C4-2B (cell line): ENCODE measurements around the gene PNPLA7.

Experiments used
- ZFX ChIP-seq: fragments of 450-650 bp; IDR thresholded peaks from 2 replicates; pipeline ENCODE4 v1.6.1; 2017
- TF ChIP-seq, protein P1 (sequence below): fragments of 450-650 bp; conservative IDR thresholded peaks from 2 replicates; pipeline ENCODE4 v1.5.1; 2017; ENCODE audit warnings: mild to moderate bottlenecking

DNA sequence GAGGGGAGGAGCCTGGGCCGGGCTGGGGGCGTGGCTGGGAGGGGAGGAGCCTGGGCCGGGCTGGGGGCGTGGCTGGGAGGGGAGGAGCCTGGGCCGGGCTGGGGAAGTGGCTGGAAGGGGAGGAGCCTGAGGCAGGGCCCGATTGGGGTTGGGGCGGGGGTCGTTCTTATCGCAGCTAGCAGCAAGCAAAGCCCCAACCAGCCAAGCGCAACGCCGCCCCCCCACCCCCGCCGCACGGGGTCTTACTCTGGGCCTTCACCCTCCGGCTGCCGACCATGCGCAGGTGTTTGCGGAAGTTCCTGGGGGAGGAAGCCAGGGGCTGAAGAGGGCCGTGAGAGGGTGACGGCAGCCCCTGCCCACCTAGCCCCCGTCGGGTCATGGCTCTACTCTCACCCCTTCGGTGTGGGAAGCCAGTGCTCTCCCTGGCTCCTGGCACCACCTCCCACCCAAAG is 96.0 kb downstream of the PNPLA7 start:
- TF ChIP-seq, protein P1, sequence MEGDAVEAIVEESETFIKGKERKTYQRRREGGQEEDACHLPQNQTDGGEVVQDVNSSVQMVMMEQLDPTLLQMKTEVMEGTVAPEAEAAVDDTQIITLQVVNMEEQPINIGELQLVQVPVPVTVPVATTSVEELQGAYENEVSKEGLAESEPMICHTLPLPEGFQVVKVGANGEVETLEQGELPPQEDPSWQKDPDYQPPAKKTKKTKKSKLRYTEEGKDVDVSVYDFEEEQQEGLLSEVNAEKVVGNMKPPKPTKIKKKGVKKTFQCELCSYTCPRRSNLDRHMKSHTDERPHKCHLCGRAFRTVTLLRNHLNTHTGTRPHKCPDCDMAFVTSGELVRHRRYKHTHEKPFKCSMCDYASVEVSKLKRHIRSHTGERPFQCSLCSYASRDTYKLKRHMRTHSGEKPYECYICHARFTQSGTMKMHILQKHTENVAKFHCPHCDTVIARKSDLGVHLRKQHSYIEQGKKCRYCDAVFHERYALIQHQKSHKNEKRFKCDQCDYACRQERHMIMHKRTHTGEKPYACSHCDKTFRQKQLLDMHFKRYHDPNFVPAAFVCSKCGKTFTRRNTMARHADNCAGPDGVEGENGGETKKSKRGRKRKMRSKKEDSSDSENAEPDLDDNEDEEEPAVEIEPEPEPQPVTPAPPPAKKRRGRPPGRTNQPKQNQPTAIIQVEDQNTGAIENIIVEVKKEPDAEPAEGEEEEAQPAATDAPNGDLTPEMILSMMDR = no peak
- TF ChIP-seq ZFX = no peak
